ENCODE data around the gene APBA2.

DNA sequence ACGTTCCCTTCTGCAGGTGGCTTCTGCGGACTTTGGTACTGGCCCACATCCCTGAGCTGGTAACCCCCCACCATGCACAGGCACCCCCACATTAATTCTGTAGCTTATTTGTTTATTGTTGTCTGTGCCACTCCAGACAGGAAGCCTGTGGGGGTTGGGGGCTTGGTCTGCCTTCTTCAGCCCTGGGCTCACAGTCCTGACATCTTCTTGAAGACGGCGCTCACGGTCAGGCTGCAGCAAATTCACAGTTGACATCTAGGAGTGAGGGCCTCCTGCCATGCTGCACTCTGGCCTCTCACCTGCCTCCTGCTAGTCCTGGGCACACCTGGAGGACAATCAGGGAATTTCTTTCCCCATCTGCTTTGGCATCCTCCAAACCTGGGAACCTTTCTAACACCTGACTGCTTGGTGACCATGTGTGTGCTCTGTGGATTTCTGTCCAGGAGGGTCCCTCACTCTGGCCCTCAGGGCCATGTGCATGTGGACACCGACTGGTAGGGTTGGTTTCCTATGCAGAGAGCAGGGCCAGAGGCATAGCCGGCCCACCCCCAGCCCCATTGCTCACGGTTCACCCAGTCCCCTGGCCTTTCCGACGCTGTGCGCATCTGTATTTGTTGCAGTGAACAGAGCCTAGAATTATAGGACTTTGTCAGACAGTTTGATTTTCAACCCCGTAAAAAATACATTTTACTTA lies 68.8 kb downstream of the APBA2 start:
- no peak for TF ChIP-seq POLR2A (IDR thresholded peaks at IDR 0.05)
- TF ChIP-seq, protein P1, sequence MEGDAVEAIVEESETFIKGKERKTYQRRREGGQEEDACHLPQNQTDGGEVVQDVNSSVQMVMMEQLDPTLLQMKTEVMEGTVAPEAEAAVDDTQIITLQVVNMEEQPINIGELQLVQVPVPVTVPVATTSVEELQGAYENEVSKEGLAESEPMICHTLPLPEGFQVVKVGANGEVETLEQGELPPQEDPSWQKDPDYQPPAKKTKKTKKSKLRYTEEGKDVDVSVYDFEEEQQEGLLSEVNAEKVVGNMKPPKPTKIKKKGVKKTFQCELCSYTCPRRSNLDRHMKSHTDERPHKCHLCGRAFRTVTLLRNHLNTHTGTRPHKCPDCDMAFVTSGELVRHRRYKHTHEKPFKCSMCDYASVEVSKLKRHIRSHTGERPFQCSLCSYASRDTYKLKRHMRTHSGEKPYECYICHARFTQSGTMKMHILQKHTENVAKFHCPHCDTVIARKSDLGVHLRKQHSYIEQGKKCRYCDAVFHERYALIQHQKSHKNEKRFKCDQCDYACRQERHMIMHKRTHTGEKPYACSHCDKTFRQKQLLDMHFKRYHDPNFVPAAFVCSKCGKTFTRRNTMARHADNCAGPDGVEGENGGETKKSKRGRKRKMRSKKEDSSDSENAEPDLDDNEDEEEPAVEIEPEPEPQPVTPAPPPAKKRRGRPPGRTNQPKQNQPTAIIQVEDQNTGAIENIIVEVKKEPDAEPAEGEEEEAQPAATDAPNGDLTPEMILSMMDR (IDR thresholded peaks at IDR 0.05) = no peak

Measured in tibial nerve (tissue), 3 donors.